K562 (cell line): ENCODE measurements around the gene PDZD2. TPM values are rescaled to one million over a fixed set of nuclear protein-coding genes. Genes with fewer than 3 reads are reported as not detected.

Source experiments
- ATAC-seq: fragments of 200-7000 bp; cut with Tn5 transposase; 3 replicates; pipeline ENCODE4 v1.9.1; 2020; ENCODE audit warnings: moderate library complexity
- BruUV-seq: library from RNA; stranded (reverse); fragments of 400-500 nt; replicated peaks from 2 replicates; lab custom pipeline; 2021; lab: Mats Ljungman, UMichigan
- CTCF ChIA-PET: fragments of 300-600 bp; formaldehyde crosslinking; extraction: SDS; loops from one replicate; lab custom pipeline; 2021; ENCODE audit warnings: low intra/inter-chr PET ratio; lab: Yijun Ruan, JAX
- POLR2A ChIA-PET: fragments of 300-600, 350-650 bp; sonication (Branson Sonifier 250); formaldehyde crosslinking; extraction: SDS; loops from one replicate; lab custom pipeline; 2021; ENCODE audit warnings: antibody characterized with exemption, inconsistent platforms; lab: Yijun Ruan, JAX
- DNase-seq, 4 experiments: peaks; one replicate each; pipeline versions ENCODE4 v3.0.0 to v3.0.0-alpha.2; 2011 to 2018; ENCODE audit warnings: low spot score in 3 of 4, mixed read lengths in 3 of 4; ENCODE audit errors: extremely low read depth in 1 of 4
- FAIRE-seq: peaks from 2 replicates; lab custom pipeline; 2011; peaks lifted over from hg19 to GRCh38; lab: Jason Lieb, UNC
- H2AFZ ChIP-seq: 2 replicates; pipeline ENCODE4 v1.6.0; 2011; ENCODE audit warnings: low read depth, low read length, control low read depth, inconsistent platforms
- H3K27ac ChIP-seq: fragments of 200-600 bp; 3 replicates; pipeline ENCODE4 v1.8.0; 2011; ENCODE audit warnings: low read depth, mild to moderate bottlenecking, control low read depth, inconsistent platforms, low read length, moderate library complexity, mixed read lengths; ENCODE audit errors: extremely low read depth
- H3K27me3 ChIP-seq, 2 experiments: fragments of 300-600 bp in 1 of 2; 2 replicates in 1 of 2; 3 replicates in 1 of 2; pipeline versions ENCODE4 v1.6.0 to v1.8.0; 2011; ENCODE audit warnings: inconsistent platforms in 2 of 2, low read length in 2 of 2, mild to moderate bottlenecking in 1 of 2, mixed read lengths in 1 of 2, moderate library complexity in 1 of 2; ENCODE audit not compliant: control insufficient read depth in 2 of 2, insufficient read depth in 2 of 2
- H3K36me3 ChIP-seq: fragments of 300-600 bp; 3 replicates; pipeline ENCODE4 v1.8.0; 2011; ENCODE audit warnings: mild to moderate bottlenecking, low read length, inconsistent platforms; ENCODE audit not compliant: control insufficient read depth, insufficient read depth
- H3K4me1 ChIP-seq, 2 experiments: fragments of 200-600 bp in 1 of 2; replicated peaks in 1 of 2; 2 replicates in 1 of 2; 3 replicates in 1 of 2; pipeline versions ENCODE4 v1.5.1 to v1.8.0; 2011; ENCODE audit warnings: inconsistent platforms in 2 of 2, low read length in 2 of 2, mild to moderate bottlenecking in 1 of 2, mixed read lengths in 1 of 2, moderate library complexity in 1 of 2; ENCODE audit not compliant: control insufficient read depth in 2 of 2, insufficient read depth in 2 of 2
- H3K4me2 ChIP-seq: 2 replicates; pipeline ENCODE4 v1.6.1; 2011; ENCODE audit warnings: low read length, control low read depth, inconsistent platforms, mixed read lengths; ENCODE audit not compliant: insufficient read depth
- H3K4me3 ChIP-seq: fragments of 200-600 bp; sonication (generic), shearing (Covaris generic); 2 replicates; pipeline ENCODE4 v1.5.1; 2016; ENCODE audit warnings: control low read depth, inconsistent platforms
- H3K79me2 ChIP-seq: fragments of 200-600 bp; 3 replicates; pipeline ENCODE4 v1.8.0; 2011; ENCODE audit warnings: low read length, inconsistent platforms; ENCODE audit not compliant: control insufficient read depth, insufficient read depth
- H3K9ac ChIP-seq, 2 experiments: 2 replicates each; pipeline versions ENCODE4 v1.6.0 to v1.6.1; 2011; ENCODE audit warnings: low read depth in 2 of 2, low read length in 2 of 2, control low read depth in 1 of 2, inconsistent platforms in 1 of 2, mild to moderate bottlenecking in 1 of 2, mixed read lengths in 1 of 2; ENCODE audit not compliant: insufficient read depth in 1 of 2
- H3K9me1 ChIP-seq: one replicate; pipeline ENCODE4 v1.6.0; 2011; ENCODE audit warnings: inconsistent platforms, mild to moderate bottlenecking, low read length, moderate library complexity; ENCODE audit not compliant: control insufficient read depth, insufficient read depth
- H3K9me3 ChIP-seq: replicated peaks from 2 replicates; pipeline ENCODE4 v1.5.1; 2011; ENCODE audit warnings: low read depth, low read length, inconsistent platforms; ENCODE audit not compliant: control insufficient read depth, insufficient read depth
- H4K20me1 ChIP-seq: replicated peaks from 2 replicates; pipeline ENCODE4 v1.6.1; 2011; ENCODE audit warnings: low read length, inconsistent platforms, mixed read lengths; ENCODE audit not compliant: control insufficient read depth, insufficient read depth
- CXXC5 ChIP-seq: fragments of 250-450 bp; sonication (Bioruptor Pico); IDR thresholded peaks from 2 replicates; pipeline ENCODE4 v1.8.0; 2022; ENCODE audit warnings: inconsistent platforms, mild to moderate bottlenecking, moderate library complexity
- MTA3 ChIP-seq: fragments of 450-650 bp; formaldehyde crosslinking; IDR thresholded peaks from 2 replicates; pipeline ENCODE4 v1.6.1; 2017; ENCODE audit warnings: mild to moderate bottlenecking, borderline replicate concordance
- STAT5B ChIP-seq: fragments of 250-450 bp; sonication (Bioruptor Pico); IDR thresholded peaks from 2 replicates; pipeline ENCODE4 v1.8.0; 2021; ENCODE audit warnings: mild to moderate bottlenecking, inconsistent platforms
- TRIM28 ChIP-seq: fragments of 450-650 bp; IDR thresholded peaks from 2 replicates; pipeline ENCODE4 v1.6.1; 2017
- ZNF398 ChIP-seq: fragments of 250-450 bp; sonication (Bioruptor Pico); IDR thresholded peaks from 2 replicates; pipeline ENCODE4 v1.8.0; 2021; ENCODE audit warnings: moderate library complexity, mild to moderate bottlenecking, inconsistent platforms
- ZNF707 ChIP-seq: fragments of 250-450 bp; sonication (Bioruptor Pico); conservative IDR thresholded peaks from 2 replicates; pipeline ENCODE4 v1.8.0; 2022; ENCODE audit warnings: inconsistent platforms, mild to moderate bottlenecking, moderate library complexity
- WGBS: fragments of 100-300 bp; shearing (Covaris generic); methylation state at CpG from one replicate; pipeline ENCODE4 v1.1.6; 2016; ENCODE audit warnings: low coverage, mixed read lengths; ENCODE audit not compliant: insufficient coverage; ENCODE audit errors: missing lambda C conversion rate; 5-methylcytosine and 5-hydroxymethylcytosine counted together
- in situ Hi-C: fragments of 300-500 bp; cut with MboI; formaldehyde crosslinking; loops from 4 replicates; pipeline ENCODE4 v1.15.0; 2018; ENCODE audit warnings: inconsistent platforms, mixed read lengths
- intact Hi-C: fragments of 100-400 bp; cut with micrococcal nuclease; formaldehyde crosslinking; loops from 2 replicates; pipeline ENCODE4 v1.14.2; 2022
- polyA plus RNA-seq, 8 experiments: library from polyadenylated mRNA; depleted of rRNA in 4 of 8; stranded (reverse) in 5 of 8; unstranded in 3 of 8; fragments of >200 nt; fragmentation: Nextera tagmentation in 2 of 8; fragmentation: Illumina TruSeq in 1 of 8; extraction: Ambion mirVana in 2 of 8; extraction: Trizol in 1 of 8; gene quantifications; 2 replicates each; pipeline versions ENCODE4 v1.2.1 to v1.2.3, GENCODE V29; 2011 to 2014; ENCODE audit warnings: inconsistent platforms in 1 of 8, missing spikeins in 1 of 8
- total RNA-seq, 7 experiments: library from RNA; depleted of rRNA in 6 of 7; stranded (reverse); fragments of >200 nt in 6 of 7; fragmentation: Illumina TruSeq in 2 of 7; extraction: Trizol in 2 of 7; gene quantifications; 2 replicates each; pipeline versions ENCODE4 v1.2.1 to v1.2.3, GENCODE V29; 2011 to 2021; ENCODE audit warnings: low replicate concordance in 1 of 7
- TF ChIP-seq, protein P1 (sequence below): fragments of 450-650 bp; IDR thresholded peaks from 2 replicates; pipeline ENCODE4 v1.6.1; 2016; ENCODE audit warnings: low read depth, mild to moderate bottlenecking, moderate library complexity
- TF ChIP-seq, protein P2 (sequence below): sonication (generic); formaldehyde crosslinking; IDR thresholded peaks from 2 replicates; pipeline ENCODE4 v1.8.0; 2022; ENCODE audit warnings: missing genetic modification reagents, mild to moderate bottlenecking, borderline replicate concordance

The PDZD2 gene
- total and polyA plus RNA-seq, 9 of the 15 experiments (the other 6 are each of a cell fraction or from before 2014, with no cell fraction given), result 0.02 to 0.08 (median 0.04) TPM; not detected in 6

DNA sequence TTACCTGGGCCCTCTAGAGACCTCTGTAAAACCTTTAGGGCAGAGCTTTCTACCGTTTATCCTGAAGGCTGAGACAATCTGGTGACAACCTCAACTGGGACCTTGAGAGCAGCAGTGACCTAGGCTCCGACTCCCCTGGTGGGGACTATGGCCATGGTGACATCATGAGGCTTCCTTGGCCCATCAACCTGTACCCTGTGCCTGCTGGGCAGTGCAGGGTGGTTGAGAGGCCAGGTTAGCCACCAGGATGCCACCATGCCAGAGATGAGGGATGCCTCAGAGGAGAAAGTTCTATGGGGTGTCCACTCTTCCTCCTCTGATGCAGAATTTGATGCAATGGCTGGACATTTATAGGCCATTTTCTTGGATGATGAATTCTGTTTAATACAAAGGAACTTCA lies 194.8 kb downstream of the PDZD2 start:
- WGBS, result 0% methylated on average over 2 of the region's 2 CpGs
- no peaks in the 10 kb centered on the region for H3K9me1 ChIP-seq
- H3K9ac ChIP-seq, result no peak overlapping the region
- intact Hi-C loops, result no loop called here
- ChIA-PET POLR2A (no interaction called here), CTCF (no interaction called here)
- in situ Hi-C loops, result no loop called here
- no peaks in the 10 kb centered on the region for H3K79me2 ChIP-seq
- no peak for TF ChIP-seq MTA3
- no peak overlapping the region for H3K4me3 ChIP-seq
- no peak for DNase-seq
- no peaks in the 10 kb centered on the region; a peak in 2 of 5 replicates for H3K27me3 ChIP-seq
- H3K4me2 ChIP-seq, result no peak overlapping the region
- no peak overlapping the region for H2AFZ ChIP-seq
- no TSS peak for BruUV-seq
- ATAC-seq, result no peak
- no peaks in the 10 kb centered on the region for H3K36me3 ChIP-seq
- no peak overlapping the region for H3K27ac ChIP-seq
- no peak for FAIRE-seq
- no peaks in the 10 kb centered on the region for H4K20me1 ChIP-seq
- H3K9me3 ChIP-seq, result no peaks in the 10 kb centered on the region
- no peaks in the 10 kb centered on the region for H3K4me1 ChIP-seq

GRCh38 chr5:31844622-31845345 lies 205.9 kb downstream of the PDZD2 start:
- no peaks in the 10 kb centered on the region for H3K36me3 ChIP-seq
- no peak overlapping the region for H3K4me3 ChIP-seq
- no peak overlapping the region for H3K27ac ChIP-seq
- peaks cover 3 to 4% of the 10 kb centered on the region in 2 experiments; a peak in 3 of 5 replicates for H3K27me3 ChIP-seq
- H3K9me1 ChIP-seq, result no peaks in the 10 kb centered on the region
- H3K9me3 ChIP-seq, result no peaks in the 10 kb centered on the region
- no peak overlapping the region for H3K9ac ChIP-seq
- intact Hi-C loops, result no loop called here
- ATAC-seq (peak; percentile 44; the same call in 1 of the 3 replicates), DNase-seq (no peak), FAIRE-seq (no peak)
- in situ Hi-C loops, result no loop called here
- no peaks in the 10 kb centered on the region for H4K20me1 ChIP-seq
- no TSS peak for BruUV-seq
- CTCF ChIA-PET, result no interaction called here
- no peak overlapping the region for H2AFZ ChIP-seq
- no peak overlapping the region for H3K4me2 ChIP-seq
- no peaks in the 10 kb centered on the region for H3K79me2 ChIP-seq
- POLR2A ChIA-PET, result no interaction called here
- H3K4me1 ChIP-seq, result no peaks in the 10 kb centered on the region
- 1% methylated on average over 10 of the region's 10 CpGs for WGBS
- no peak for TF ChIP-seq CXXC5
- TF ChIP-seq ZNF398, result no peak
- no peak for TF ChIP-seq STAT5B (CRISPR knock-in tag)
- TF ChIP-seq, protein P1, sequence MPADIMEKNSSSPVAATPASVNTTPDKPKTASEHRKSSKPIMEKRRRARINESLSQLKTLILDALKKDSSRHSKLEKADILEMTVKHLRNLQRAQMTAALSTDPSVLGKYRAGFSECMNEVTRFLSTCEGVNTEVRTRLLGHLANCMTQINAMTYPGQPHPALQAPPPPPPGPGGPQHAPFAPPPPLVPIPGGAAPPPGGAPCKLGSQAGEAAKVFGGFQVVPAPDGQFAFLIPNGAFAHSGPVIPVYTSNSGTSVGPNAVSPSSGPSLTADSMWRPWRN, result no peak
- no peak for TF ChIP-seq TRIM28
- TF ChIP-seq ZNF707, result no peak
- TF ChIP-seq, protein P2, sequence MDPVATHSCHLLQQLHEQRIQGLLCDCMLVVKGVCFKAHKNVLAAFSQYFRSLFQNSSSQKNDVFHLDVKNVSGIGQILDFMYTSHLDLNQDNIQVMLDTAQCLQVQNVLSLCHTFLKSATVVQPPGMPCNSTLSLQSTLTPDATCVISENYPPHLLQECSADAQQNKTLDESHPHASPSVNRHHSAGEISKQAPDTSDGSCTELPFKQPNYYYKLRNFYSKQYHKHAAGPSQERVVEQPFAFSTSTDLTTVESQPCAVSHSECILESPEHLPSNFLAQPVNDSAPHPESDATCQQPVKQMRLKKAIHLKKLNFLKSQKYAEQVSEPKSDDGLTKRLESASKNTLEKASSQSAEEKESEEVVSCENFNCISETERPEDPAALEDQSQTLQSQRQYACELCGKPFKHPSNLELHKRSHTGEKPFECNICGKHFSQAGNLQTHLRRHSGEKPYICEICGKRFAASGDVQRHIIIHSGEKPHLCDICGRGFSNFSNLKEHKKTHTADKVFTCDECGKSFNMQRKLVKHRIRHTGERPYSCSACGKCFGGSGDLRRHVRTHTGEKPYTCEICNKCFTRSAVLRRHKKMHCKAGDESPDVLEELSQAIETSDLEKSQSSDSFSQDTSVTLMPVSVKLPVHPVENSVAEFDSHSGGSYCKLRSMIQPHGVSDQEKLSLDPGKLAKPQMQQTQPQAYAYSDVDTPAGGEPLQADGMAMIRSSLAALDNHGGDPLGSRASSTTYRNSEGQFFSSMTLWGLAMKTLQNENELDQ (CRISPR knock-in tag), result no peak
